ENCODE measurements around the gene RRP9.
"Not testable (repeated sequence)": the region's sequence is repeated elsewhere in the genome, so short reads cannot be mapped to it uniquely, and the experiment has no call there.

Gene RRP9

DNA sequence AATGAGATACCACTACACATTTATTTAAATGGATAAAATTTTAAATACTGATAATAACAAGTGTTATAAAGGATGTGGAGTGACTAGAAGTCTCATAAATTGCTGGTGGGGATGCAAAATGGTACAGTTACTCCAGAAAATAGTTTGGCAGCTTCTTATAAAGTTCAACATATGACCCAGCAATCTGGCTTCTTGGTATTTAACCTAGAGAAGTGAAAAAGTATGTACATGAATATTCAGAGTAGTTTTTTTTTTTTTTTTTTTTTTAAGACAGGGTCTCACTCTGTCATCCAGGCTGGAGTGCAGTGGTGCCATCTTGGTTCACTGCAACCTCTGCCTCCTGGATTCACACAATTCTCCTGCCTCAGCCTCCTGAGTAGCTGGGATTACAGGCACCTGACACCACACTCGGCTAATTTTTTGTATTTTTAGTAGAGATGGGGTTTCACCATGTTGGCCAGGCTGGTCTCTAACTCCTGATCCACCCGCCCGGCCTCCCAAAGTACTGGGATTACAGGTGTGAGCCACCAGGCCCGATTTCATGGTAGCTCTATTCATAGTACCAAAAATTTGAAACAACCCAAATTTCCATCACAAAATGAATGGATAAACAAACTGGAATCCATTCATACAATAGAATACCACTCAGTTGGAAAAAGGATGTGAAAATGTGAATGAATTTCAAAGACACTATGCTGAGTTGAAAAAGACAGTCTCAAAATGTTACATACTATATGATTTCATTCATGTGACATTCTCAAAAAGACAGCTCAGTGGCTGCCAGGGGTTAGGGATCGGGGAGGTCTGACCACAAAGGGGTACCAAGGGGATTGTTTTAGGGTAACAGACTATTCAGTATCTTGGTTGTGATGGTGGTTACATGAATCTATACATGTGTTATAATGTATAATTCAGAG lies 14.4 kb downstream of the RRP9 start:
- no peak for DNase-seq (ENCODE audit: low read depth)
- H3K4me3 ChIP-seq (ENCODE audit: low read depth, low read length): no peak overlapping the region
- TF ChIP-seq, protein P1, sequence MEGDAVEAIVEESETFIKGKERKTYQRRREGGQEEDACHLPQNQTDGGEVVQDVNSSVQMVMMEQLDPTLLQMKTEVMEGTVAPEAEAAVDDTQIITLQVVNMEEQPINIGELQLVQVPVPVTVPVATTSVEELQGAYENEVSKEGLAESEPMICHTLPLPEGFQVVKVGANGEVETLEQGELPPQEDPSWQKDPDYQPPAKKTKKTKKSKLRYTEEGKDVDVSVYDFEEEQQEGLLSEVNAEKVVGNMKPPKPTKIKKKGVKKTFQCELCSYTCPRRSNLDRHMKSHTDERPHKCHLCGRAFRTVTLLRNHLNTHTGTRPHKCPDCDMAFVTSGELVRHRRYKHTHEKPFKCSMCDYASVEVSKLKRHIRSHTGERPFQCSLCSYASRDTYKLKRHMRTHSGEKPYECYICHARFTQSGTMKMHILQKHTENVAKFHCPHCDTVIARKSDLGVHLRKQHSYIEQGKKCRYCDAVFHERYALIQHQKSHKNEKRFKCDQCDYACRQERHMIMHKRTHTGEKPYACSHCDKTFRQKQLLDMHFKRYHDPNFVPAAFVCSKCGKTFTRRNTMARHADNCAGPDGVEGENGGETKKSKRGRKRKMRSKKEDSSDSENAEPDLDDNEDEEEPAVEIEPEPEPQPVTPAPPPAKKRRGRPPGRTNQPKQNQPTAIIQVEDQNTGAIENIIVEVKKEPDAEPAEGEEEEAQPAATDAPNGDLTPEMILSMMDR (IDR thresholded peaks at IDR 0.05; ENCODE audit: insufficient read depth, low read depth, low read length, missing control alignments): no peak

DNA sequence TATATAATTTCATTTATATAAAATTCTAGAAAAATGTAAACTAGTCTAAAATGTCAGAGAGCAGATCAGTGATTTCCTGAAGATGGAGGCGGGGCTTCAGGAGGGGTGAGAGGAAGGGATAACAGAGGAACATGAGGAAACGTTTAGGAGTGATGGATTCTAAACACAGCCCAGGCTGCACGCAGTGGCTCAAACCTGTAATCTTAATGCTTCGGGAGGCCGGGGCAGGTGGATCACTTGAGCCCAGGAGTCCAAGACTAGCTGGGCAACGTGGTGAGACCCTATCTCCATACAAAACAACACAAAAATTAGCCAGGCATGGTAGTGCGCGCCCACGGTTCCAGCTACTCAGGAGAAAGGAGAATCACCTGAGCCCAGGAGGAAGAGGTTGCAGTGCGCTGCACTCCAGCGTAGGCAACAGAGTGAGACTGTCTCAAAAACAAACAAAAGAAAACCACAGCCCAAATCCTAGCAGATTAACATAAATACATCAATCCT lies 20.6 kb downstream of the RRP9 start:
- TF ChIP-seq, protein P1 (IDR thresholded peaks at IDR 0.05; ENCODE audit: insufficient read depth, low read depth, low read length, missing control alignments): no peak
- no peak overlapping the region for H3K4me3 ChIP-seq (ENCODE audit: low read depth, low read length)
- DNase-seq (ENCODE audit: low read depth): no peak

DNA sequence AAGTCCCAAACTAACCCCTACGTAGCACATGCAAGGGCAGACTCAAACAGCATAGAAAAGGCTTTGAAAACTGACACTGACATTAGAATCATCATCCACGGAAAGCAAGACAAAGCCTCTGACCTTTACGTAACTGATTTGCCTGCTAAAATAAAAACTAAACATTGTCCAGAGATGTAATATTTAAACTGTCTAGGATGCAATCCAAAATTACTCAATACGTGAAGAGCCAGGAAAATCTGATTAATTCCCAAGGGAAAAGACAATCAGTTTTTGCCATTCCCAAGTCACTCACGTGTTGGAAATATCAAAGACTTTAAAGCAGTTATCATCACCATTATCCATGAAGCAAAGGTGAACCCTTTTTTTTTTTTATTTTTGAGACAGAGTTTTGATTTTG lies 25.3 kb downstream of the RRP9 start:
- no peak overlapping the region for H3K4me3 ChIP-seq (ENCODE audit: low read depth, low read length)
- no peak for DNase-seq (ENCODE audit: low read depth)
- TF ChIP-seq, protein P1 (IDR thresholded peaks at IDR 0.05; ENCODE audit: insufficient read depth, low read depth, low read length, missing control alignments): no peak

DNA sequence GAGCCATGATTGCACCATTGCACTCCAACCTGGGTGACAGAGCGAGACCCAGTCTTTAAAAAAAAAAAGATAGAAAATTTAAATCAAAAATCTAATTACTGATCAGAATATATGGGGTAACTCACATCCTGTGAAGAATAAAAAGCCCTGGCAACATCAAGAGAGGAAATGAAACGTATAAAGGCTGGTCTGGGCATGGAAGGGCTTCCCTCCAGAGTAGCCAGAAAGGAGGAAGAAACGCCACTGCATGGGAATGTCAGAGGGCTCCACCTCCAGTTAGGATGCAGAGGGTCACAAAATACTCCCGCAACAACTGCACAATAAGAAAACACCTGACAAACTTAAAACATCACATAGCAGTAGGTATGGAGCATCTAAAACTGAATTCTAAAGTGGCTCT lies 33.7 kb downstream of the RRP9 start:
- no peak for DNase-seq (ENCODE audit: low read depth)
- H3K4me3 ChIP-seq (ENCODE audit: low read depth, low read length): no peak overlapping the region
- TF ChIP-seq, protein P1 (IDR thresholded peaks at IDR 0.05; ENCODE audit: insufficient read depth, low read depth, low read length, missing control alignments): no peak

DNA sequence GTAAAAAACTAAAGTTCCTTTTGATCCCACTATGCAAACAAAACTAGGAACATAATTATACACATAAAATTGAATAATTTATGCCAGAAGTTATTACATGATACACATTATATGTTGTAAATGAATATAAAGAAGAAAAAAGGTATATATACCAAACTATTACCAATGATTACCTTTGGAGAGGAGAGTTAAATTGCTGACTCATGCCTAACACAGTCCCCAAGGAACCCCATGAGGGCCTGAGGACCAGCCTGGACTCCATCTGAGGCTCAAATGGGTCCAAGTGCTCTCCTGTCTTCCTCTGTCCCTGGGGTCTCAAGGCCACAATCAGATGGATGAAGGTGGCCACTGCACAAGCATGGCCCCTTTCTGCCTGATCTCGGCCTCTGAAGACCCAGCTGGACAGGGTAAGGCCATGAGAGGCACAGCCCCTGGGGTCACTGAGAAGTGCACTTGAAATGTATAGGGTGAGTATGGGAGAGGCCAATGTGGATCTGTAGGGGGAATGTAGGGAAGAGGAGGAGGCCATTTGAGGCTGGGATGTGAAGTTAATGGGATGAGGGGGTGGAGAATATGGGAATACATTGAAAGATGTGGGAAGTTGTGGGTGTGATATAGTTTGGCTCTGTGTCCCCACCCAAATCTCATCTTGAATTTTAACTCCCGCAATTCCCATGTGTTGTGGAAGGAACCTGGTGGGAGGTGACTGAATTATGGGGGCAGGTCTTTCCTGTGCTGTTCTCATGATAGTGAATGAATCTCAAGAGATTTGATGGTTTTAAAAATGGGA lies 37.5 kb downstream of the RRP9 start:
- TF ChIP-seq, protein P1 (IDR thresholded peaks at IDR 0.05; ENCODE audit: insufficient read depth, low read depth, low read length, missing control alignments): no peak
- no peak overlapping the region for H3K4me3 ChIP-seq (ENCODE audit: low read depth, low read length)
- no peak for DNase-seq (ENCODE audit: low read depth)

DNA sequence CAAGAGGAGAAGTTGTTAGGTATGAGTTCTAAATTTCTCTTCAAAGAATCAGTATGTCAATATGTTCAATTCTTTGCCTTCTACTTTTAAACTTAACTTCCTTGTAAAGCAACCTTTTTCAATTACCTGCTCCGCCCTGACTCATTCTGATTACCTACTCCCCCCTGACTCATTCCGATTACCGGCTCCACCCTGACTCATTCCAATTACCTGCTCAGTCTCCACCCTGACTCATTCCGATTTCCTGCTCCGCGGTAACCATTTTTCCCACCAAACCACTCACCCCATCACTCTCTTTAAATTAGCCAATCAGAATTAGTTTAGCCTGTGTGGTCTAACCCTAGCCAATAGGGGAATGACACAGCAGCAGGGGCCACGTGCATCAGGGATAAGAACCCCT lies 39.3 kb downstream of the RRP9 start:
- DNase-seq (ENCODE audit: low read depth): peak; percentile 16
- H3K4me3 ChIP-seq (ENCODE audit: low read depth, low read length): not testable (repeated sequence)

DNA sequence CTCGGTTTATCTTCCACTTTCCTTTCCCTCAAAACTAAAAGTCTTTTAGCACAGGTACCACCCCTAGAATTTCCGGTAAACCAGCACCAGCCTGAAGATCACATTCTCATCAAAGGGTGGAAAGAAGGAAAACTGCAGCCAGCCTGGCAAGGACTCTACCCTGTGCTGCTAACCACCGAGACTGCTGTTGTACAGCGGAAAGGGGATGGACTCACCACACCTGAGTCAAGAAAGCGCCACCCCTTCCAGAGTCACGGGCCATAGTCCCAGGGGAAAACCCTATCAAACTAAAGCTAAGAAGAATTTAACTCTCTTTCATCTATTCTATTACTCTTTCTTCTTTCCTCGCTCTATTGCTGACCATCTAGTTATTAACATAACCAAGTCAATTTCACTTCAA lies 41.7 kb downstream of the RRP9 start:
- not testable (repeated sequence) for DNase-seq (ENCODE audit: low read depth); H3K4me3 ChIP-seq (ENCODE audit: low read depth, low read length)
